ENCODE measurements around the gene TAF6. TPM values are rescaled to one million over a fixed set of nuclear protein-coding genes. Genes with fewer than 3 reads are reported as not detected.

TAF6 gene
- total RNA-seq, 4 donors from 2014 or later = 18.0 to 581 (median 43.9) TPM

- Histone ChIP-seq H3K27ac (no peak overlapping the region), H3K4me1 (peaks cover 0 to 2% (median 0%) of the 10 kb centered on the region in 4 donors), H3K27me3 (no peaks in the 10 kb centered on the region), H3K9me3 (peaks cover 22 to 24% of the 10 kb centered on the region in 2 donors), H3K4me3 (no peak overlapping the region), H3K36me3 (peaks cover 10 to 68% (median 42%) of the 10 kb centered on the region in 4 donors)
- intact Hi-C loops (cut with DNase I; ENCODE audit: low total_unique reads) = no loop called here
- DNase-seq = no peak
- in situ Hi-C loops (cut with MboI; ENCODE audit: low pct_ligation_motif_present in 1 of 4, low pct_unique_long_range_greater_than_20kb in 1 of 4, low sequenced_read_pairs in 3 of 4) = loop anchor here in 3 of 4 donors (10.0 to 25.0 kb wide), 2 partner anchors 76 to 159 kb away; partner anchors contain the start of gene TRIM4 (in 3 of the 3)
- no peak for TF ChIP-seq EP300 (IDR thresholded peaks at IDR 0.05; ENCODE audit: low read depth)
- TF ChIP-seq CTCF (IDR thresholded peaks at IDR 0.05) = no peak
- no peak for TF ChIP-seq POLR2A (IDR thresholded peaks at IDR 0.05)
- TF ChIP-seq POLR2AphosphoS5 (IDR thresholded peaks at IDR 0.05) = no peak
- WGBS, 2 donors (ENCODE audit: low coverage in 1 of 2) = 93 to 97% methylated on average over 5 to 11 of the region's 11 CpGs
These were observed 48.0 kb downstream of the TAF6 start for GRCh38 chr7:100071018-100071723.

GRCh38 chr7:100069991-100070390 lies 49.2 kb downstream of the TAF6 start:
- WGBS, 2 donors (ENCODE audit: low coverage in 1 of 2) = 93 to 100% methylated on average over 2 to 5 of the region's 5 CpGs
- no peak for DNase-seq
- TF ChIP-seq EP300 (IDR thresholded peaks at IDR 0.05; ENCODE audit: low read depth) (no peak), CTCF (IDR thresholded peaks at IDR 0.05) (no peak), POLR2AphosphoS5 (IDR thresholded peaks at IDR 0.05) (no peak), POLR2A (IDR thresholded peaks at IDR 0.05) (no peak)
- in situ Hi-C loops (cut with MboI; ENCODE audit: low pct_ligation_motif_present in 1 of 4, low pct_unique_long_range_greater_than_20kb in 1 of 4, low sequenced_read_pairs in 3 of 4) (loop anchor here in 3 of 4 donors (10.0 to 25.0 kb wide), 2 partner anchors 75 to 158 kb away; partner anchors contain the start of gene TRIM4 (in 3 of the 3)), intact Hi-C loops (cut with DNase I; ENCODE audit: low total_unique reads) (no loop called here)
- Histone ChIP-seq H3K9me3 (peaks cover 22 to 24% of the 10 kb centered on the region in 2 donors), H3K36me3 (peaks cover 10 to 56% (median 36%) of the 10 kb centered on the region in 4 donors), H3K4me1 (peaks cover 0 to 7% (median 6%) of the 10 kb centered on the region in 4 donors), H3K27me3 (no peaks in the 10 kb centered on the region), H3K27ac (no peak overlapping the region), H3K4me3 (no peak overlapping the region)

GRCh38 chr7:100066953-100067352 lies 52.2 kb downstream of the TAF6 start:
- no peak for DNase-seq
- 94 to 95% methylated on average over 3 to 7 of the region's 7 CpGs for WGBS, 2 donors (ENCODE audit: low coverage in 1 of 2)
- TF ChIP-seq POLR2A (IDR thresholded peaks at IDR 0.05) = no peak
- no peak for TF ChIP-seq POLR2AphosphoS5 (IDR thresholded peaks at IDR 0.05)
- no peak for TF ChIP-seq EP300 (IDR thresholded peaks at IDR 0.05; ENCODE audit: low read depth)
- no peak for TF ChIP-seq CTCF (IDR thresholded peaks at IDR 0.05)
- Histone ChIP-seq H3K27me3 (no peaks in the 10 kb centered on the region), H3K27ac (no peak overlapping the region), H3K4me1 (peaks cover 0 to 9% (median 6%) of the 10 kb centered on the region in 4 donors), H3K9me3 (peaks cover 15% of the 10 kb centered on the region in 2 donors), H3K4me3 (no peak overlapping the region), H3K36me3 (peaks cover 10 to 32% (median 20%) of the 10 kb centered on the region in 4 donors)
- in situ Hi-C loops (cut with MboI; ENCODE audit: low pct_ligation_motif_present in 1 of 4, low pct_unique_long_range_greater_than_20kb in 1 of 4, low sequenced_read_pairs in 3 of 4) = loop anchor here in 3 of 4 donors (25.0 kb wide), 1 partner anchor 155 kb away; the partner anchor contains the start of gene TRIM4 (in 3 of the 3)
- intact Hi-C loops (cut with DNase I; ENCODE audit: low total_unique reads) = no loop called here

- TF ChIP-seq CTCF (IDR thresholded peaks at IDR 0.05) (no peak), POLR2A (IDR thresholded peaks at IDR 0.05) (no peak), POLR2AphosphoS5 (IDR thresholded peaks at IDR 0.05) (peak; percentile 70 to 92 (median 87)), EP300 (IDR thresholded peaks at IDR 0.05; ENCODE audit: low read depth) (peak; percentile 37)
- WGBS, 2 donors (ENCODE audit: low coverage in 1 of 2) = 63 to 70% methylated on average over 6 to 8 of the region's 8 CpGs
- H3K27me3 ChIP-seq = no peaks in the 10 kb centered on the region
- DNase-seq = no peak
- H3K4me1 ChIP-seq = peaks cover 0 to 9% (median 6%) of the 10 kb centered on the region in 4 donors
- peak overlapping the region; percentile 42 to 80 (median 64) for H3K27ac ChIP-seq
- in situ Hi-C loops (cut with MboI; ENCODE audit: low pct_ligation_motif_present in 1 of 4, low pct_unique_long_range_greater_than_20kb in 1 of 4, low sequenced_read_pairs in 3 of 4) (loop anchor here in 3 of 4 donors (25.0 kb wide), 1 partner anchor 153 kb away; the partner anchor contains the start of gene TRIM4 (in 3 of the 3)), intact Hi-C loops (cut with DNase I; ENCODE audit: low total_unique reads) (no loop called here)
- peaks cover 1 to 2% of the 10 kb centered on the region in 2 donors for H3K9me3 ChIP-seq
- no peak overlapping the region for H3K4me3 ChIP-seq
- H3K36me3 ChIP-seq = peaks cover 0 to 23% (median 7%) of the 10 kb centered on the region in 4 donors
These were observed 53.5 kb downstream of the TAF6 start for GRCh38 chr7:100065452-100066186.

Measured in transverse colon (tissue), 4 donors.